ENCODE results near the gene PLPP4.

The PLPP4 gene

DNA sequence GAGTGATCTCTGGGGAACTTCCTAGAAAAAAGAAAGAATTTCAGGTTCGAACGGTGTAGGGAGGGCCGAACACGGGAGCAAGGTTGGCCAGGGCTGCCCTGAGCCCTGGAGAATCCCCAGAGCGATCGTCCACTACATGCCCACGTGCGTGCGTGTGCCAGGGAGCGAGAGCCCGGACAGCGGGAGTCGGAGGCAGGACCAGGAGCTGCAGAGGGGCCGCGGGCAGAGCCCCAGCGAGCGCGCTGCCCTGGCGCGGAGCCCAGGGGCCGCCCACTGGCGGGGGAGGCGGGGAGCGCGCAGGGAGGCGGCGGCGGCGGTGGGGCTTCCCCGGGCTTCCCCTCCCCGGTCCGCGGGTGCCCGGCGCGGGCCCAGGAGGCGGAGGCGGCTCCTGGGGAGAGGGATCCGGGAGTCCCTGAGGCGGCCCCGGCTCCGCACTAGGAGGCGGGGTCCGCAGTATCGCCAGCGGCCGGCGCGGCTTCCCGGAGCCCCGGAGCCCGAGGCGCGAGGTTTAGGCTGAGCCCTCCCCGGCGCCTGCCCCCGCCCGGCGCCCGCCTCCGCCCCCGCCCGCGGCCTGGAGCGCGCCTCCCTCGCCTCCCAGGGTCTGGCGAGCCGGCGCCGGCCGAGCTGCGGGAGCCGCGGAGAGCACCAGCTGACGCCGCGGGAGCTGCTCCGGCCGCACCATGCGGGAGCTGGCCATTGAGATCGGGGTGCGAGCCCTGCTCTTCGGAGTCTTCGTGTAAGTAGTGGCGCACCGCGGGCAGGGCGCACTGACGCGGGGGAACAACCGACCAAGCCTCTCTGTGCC, at the start of gene PLPP4:
Gene PLPP4, plus strand, starts transcription at position 602 of the 805 bp plus-strand sequence. Its CDS starts 79 bp downstream, at position 681.
- DNase-seq, result no peak

DNA sequence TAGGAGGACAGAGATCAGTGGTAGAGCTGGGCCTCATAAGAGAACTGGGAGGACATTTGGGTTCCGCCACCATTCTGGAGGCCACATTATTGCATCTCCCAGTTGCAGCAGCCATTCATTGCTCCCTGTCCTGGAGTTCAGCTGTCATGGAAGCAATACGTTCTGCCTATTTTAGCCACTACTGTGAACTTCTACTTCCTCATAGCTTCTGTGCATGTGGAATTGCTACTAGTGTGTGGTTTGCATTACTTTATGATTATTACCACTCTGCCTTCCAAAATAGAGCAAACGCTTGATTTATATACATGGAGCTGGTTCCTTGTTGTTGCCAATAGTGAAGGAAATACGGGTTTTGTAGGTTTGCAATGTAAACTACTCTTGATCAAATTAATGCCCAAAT, 47.2 kb upstream of the PLPP4 start:
- no peak for DNase-seq

- no peak for DNase-seq
Observed at GRCh38 chr10:120414946-120415345, 42.1 kb upstream of the PLPP4 start.

DNA sequence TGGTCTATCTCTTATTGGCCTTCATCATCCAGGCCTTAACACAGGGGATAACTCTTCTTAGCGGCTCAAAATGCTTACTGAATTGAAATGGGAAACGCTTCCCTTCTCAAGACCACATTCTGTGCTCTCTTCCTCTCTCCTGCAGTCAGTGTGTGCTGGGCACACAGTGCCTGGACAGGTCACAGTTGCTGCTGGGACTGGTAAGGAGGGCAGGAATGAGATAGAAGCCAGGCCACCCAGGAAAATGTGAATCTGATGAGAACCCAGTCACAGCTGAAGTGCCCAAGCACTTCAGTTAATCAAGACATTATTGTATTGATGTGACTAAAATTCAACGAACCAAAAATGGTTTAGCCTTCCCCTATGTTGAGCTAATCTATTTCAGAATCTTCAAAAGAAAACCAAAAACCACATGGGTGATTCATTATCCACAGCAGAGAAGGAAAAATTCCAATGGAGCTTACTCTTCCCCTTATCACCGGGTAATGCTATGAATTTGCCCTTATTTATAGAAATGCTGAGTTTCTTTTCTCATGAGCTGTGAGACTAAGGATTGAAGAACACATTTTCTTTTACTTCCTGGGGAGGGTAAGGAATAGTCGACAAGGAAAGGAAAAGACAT, 41.2 kb upstream of the PLPP4 start:
- DNase-seq, result no peak

GRCh38 chr10:120420421-120420820, 36.6 kb upstream of the PLPP4 start:
- no peak for DNase-seq

DNA sequence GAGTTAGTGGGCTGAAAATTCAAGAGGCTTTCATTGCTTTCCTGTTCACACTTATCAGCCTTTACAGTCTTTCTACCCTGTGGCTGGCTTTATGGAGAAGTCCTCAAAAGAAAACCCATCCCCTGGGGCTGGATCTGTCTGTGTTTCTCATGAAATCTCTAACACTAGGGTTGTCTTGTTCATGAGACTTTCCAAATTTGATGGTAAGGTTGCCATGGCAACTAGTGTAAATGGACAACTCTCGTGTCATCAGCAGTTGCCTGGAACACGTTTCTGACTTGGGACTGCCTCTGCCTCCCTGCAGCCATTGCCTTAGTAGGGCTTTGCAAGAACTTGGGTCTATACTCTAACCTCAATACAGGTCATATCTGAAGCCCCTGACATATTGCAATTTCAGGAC, 35.8 kb upstream of the PLPP4 start:
- DNase-seq, result no peak

DNA sequence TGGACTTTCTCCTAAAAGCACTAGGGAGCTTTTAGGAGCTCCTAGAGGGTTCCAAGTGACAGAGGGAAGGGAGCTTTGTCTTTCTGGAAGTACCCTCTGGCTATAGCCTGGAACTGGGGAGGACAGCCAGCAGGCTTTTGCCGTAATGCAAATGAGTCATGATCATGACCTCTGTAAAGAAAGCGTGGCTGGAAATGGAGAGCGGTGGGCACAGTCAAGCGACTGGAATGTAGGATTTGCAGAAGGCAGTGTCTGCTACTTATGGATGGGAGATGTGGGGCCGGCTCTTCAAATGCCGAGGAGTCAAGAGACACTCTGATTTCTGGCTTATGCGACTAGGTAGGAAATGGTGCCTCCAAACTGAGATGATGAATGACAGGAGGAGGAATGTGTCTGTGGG, 34.6 kb upstream of the PLPP4 start:
- DNase-seq, result no peak

DNA sequence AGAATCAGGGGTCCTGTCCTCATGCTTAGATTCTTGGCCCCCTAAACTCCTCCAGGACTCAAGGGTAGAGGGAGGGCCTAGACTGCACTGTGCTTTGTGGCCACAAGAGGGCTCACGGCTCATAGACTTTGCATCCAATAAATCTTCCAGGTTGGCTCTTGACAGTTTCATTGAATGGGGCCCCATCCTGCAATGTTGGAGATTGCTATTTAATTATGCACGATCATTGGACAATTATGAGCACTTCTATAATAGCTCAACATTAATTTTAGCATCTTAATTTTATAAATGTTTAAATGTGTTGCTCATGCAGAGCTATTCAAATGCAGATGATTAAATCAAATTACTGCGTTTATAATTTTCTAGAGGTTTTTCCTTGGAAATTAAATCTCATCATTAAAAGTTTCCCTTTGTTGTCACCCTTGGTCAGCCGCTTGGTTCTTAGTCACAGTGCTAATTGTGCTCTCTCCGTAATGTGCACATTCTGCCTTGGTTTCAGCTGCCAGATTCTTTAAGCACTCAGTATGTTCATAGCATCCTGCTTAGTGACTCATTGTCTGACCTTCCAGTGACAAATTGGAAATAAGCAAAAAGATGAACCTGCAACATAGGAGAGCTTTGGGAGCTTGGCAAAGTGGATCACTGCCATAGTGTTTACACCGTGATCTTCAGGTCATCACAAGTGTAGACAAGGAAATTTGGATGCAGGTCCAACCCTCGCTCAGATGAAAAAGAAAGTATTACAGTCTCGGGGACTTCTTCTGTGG, 33.4 kb upstream of the PLPP4 start:
- no peak for DNase-seq

DNA sequence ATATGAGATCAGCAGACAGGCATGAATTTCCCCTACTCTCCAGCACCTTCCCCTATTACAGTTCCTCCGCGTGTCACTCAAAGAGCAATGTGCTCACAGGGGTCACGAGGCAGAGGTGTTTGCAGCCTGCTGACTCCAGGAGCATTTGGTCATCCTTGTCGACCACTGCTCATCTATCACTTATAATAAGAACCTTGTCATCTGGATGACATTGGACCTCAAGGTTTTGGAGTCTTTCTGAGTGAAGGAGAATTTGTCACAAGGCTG, 32.9 kb upstream of the PLPP4 start:
- no peak for DNase-seq

GRCh38 chr10:120426306-120426705, 30.7 kb upstream of the PLPP4 start:
- no peak for DNase-seq

DNA sequence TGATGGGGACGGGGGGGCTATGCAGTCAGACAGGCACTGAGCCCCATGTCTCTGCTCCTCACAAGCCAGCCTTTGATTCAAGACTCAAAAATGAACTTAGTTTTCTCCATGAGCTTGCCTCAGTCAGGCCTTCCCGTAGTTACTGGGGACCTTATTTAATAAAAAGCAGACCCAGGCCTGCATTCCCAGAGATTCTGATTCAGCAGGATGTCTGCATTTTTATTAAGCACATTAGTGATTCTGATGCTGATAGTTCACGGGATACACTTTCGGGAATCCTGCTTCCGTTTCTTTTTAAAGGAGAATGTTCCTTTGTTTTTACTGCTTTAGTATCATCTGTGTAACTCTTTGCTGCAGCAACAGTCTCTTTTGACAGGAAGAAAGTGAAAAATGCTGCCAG, 28.3 kb upstream of the PLPP4 start:
- no peak for DNase-seq

DNA sequence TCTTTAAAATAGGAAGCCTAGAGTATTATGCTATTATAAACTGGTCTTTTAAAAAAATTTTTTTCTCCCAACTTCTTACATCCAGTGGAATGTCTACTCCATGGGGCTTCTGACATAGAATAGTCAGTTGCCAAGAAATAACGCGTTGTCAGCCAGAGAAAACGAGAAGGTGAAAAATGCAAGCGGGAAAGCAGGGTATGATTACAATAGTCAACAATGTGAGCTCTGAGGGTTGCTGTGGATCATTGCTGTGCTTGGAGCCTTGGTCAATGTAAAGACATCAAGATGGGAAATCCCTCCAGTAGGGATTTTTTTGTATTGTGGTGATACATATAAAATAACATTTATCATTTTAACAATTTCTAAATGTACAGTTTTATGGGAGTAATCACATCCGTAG, 27.6 kb upstream of the PLPP4 start:
- no peak for DNase-seq

DNA sequence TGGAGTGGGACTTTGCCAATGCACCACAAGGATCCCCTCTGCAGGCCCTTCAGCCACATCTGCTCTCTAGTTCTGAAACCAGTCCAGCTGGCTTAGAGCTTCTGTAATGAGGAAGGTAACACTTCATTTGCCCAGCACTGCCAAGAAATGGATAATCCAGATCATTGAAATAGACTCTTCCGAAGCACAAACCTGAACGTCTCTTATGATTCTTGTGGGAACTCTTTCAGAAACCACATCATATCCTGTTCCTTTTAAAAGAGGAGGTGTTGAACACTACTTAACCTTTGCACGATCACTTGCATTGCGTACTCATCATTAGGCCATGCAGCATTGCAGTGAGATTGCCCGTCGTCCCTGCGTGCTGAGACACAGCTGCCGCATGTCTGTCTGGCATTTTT, 25.8 kb upstream of the PLPP4 start:
- no peak for DNase-seq

DNA sequence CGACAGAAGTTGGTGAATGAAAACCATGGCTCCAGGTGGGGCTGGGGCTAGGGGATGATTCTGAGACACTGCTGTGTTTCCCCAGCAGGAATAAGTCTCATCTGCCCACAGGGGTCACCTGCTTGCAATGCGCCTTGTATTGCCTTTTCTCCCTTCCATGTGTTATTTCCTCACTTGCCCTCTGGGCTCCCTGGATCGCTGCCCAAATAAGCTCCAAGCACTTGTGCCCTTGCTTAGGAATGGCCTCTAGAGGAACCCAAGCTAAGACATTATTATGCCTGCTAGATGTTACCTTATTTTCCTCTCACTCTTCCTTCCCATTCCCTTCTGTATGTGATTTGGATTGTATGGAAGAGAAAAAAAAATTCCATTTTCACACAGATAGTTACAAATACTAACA, 24.8 kb upstream of the PLPP4 start:
- no peak for DNase-seq

DNA sequence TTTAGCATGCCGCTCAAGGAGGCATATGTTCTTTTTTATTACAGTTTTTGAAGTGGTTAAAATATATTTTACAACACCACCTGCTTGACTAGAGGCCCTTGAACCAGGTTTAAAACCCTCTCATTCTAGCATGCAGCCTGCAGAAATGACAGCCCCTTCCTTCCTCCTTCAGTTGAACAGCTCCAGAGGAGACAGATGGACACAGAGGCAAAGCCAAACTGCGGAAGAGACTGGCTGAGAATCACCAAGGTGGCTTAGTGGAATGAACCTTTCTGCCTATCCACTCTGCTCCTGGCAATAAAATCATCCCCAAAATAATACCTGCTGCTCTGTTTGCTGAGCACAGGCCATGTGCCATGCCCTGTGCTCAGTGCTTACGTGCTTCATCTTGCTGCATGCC, 23.9 kb upstream of the PLPP4 start:
- DNase-seq, result no peak

GRCh38 chr10:120436439-120437112, 20.5 kb upstream of the PLPP4 start:
- no peak for DNase-seq

DNA sequence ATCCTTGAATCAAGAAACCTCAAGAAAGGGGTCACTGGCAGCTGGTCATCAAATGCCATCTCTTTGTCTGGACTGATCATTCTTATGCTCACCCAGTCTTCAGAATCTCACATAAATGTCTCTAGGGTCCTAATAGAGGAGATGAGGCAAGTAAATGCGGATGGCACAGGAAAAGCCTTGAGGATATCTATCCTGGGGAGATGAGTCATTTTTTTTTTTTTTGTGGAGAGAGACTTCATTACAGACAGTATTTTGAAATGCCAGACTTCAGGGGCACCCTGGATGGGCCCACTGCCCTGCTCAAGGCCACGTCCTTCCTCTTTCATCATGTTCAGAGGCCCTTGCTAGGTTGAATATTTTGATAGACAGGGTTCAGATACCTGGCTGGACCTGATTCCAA, 19.5 kb upstream of the PLPP4 start:
- DNase-seq, result no peak

GRCh38 chr10:120451968-120452367, 5.1 kb upstream of the PLPP4 start:
- no peak for DNase-seq

DNA sequence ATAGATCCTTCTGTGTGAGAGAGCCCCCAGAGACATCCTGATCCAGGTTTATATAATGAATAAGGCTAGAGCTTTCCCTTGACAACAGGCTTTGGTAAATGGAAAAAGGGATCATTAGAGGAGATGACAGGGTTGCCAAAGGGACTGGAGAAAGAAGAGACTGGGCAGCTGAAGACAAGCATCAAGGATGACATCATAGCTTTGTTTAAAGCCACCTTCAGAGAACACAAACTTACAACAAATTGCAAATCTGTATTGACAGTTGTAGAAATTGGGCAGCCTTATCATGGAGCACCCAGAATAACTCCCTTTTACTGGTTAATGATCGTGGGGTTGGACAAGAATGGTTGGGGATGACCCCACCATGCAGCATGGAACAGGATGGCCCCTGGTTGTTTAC, 3.7 kb upstream of the PLPP4 start:
- no peak for DNase-seq

DNA sequence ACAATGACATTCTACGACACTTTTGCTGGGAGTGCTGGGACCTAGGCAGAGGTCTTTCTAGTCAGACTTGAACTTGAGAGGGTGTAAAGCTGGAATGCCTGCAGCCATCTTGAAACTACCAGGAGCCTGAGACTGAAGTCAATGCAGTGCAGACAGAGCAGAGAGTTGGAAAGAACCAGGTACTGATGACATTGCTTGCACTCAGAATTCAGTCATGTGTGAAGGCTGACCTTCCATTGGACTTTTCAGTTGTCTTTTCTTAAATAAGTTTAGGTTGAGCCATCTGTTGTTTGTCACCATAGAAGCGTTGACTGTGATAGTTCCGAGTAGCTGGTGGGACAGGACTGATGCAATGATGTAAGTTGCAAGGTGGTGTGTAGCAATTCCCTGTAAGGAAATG, 3.1 kb upstream of the PLPP4 start:
- DNase-seq, result no peak

- DNase-seq, result no peak
Observed at GRCh38 chr10:120455004-120455403, 2.0 kb upstream of the PLPP4 start.

DNA sequence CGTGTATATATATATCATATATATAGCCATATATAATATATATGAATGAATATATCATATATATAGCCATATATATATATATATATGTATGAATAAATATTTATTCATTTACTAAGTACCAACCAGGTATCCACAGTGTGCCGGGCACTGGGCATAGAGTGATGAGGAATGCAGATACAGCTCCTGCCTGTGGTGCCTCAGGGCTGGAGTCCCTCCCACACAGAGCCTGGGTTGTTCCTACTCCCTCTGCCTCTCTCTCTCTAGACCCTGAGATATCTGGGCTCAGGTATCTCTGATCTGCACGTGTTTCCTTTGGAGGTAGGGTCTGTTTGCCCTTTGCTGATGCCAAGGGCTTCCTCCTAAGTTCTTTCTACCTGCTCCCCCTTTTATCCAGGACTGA, 1.4 kb upstream of the PLPP4 start:
- no peak for DNase-seq

DNA sequence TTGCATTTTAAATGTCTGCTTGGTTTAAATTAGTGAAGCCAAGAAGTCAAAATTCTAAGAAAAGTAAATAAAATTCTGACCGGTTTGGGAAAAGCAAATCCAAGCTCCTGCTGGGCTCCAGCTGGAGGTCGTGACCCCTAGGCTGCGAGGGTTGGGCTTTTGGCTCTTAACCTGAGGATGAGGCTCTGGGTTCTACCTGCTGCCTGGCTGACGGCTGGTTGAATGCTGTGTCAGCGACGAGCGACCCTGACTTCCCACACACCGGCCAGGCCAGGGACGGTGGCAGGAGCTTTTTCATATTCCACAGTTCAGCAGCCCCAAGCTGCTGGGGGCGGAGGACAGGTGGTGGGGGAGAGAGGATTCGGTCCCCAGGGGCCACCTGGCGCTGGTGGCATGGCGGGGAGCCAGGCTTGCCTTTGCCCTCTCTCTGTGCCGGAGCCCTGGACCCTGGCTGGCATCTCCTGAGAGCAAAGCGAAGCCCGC, 843 bp upstream of the PLPP4 start:
- no peak for DNase-seq

All from NCI-H1092 (cell line).